K562 (cell line): ENCODE data around the gene IGF1R. TPM values are rescaled to one million over a fixed set of nuclear protein-coding genes. Genes with fewer than 3 reads are reported as not detected.

Experiments
- ATAC-seq: fragments of 200-7000 bp; cut with Tn5 transposase; 3 replicates; pipeline ENCODE4 v1.9.1; 2020; ENCODE audit warnings: moderate library complexity
- BruUV-seq: library from RNA; stranded (reverse); fragments of 400-500 nt; replicated peaks from 2 replicates; lab custom pipeline; 2021; lab: Mats Ljungman, UMichigan
- CTCF ChIA-PET: fragments of 300-600 bp; formaldehyde crosslinking; extraction: SDS; loops from one replicate; lab custom pipeline; 2021; ENCODE audit warnings: low intra/inter-chr PET ratio; lab: Yijun Ruan, JAX
- POLR2A ChIA-PET: fragments of 300-600, 350-650 bp; sonication (Branson Sonifier 250); formaldehyde crosslinking; extraction: SDS; loops from one replicate; lab custom pipeline; 2021; ENCODE audit warnings: antibody characterized with exemption, inconsistent platforms; lab: Yijun Ruan, JAX
- DNase-seq, 4 experiments: peaks; one replicate each; pipeline versions ENCODE4 v3.0.0 to v3.0.0-alpha.2; 2011 to 2018; ENCODE audit warnings: low spot score in 3 of 4, mixed read lengths in 3 of 4; ENCODE audit errors: extremely low read depth in 1 of 4
- FAIRE-seq: peaks from 2 replicates; lab custom pipeline; 2011; peaks lifted over from hg19 to GRCh38; lab: Jason Lieb, UNC
- H2AFZ ChIP-seq: 2 replicates; pipeline ENCODE4 v1.6.0; 2011; ENCODE audit warnings: low read depth, low read length, control low read depth, inconsistent platforms
- H3K27ac ChIP-seq: fragments of 200-600 bp; 3 replicates; pipeline ENCODE4 v1.8.0; 2011; ENCODE audit warnings: low read depth, mild to moderate bottlenecking, control low read depth, inconsistent platforms, low read length, moderate library complexity, mixed read lengths; ENCODE audit errors: extremely low read depth
- H3K27me3 ChIP-seq, 2 experiments: fragments of 300-600 bp in 1 of 2; 2 replicates in 1 of 2; 3 replicates in 1 of 2; pipeline versions ENCODE4 v1.6.0 to v1.8.0; 2011; ENCODE audit warnings: inconsistent platforms in 2 of 2, low read length in 2 of 2, mild to moderate bottlenecking in 1 of 2, mixed read lengths in 1 of 2, moderate library complexity in 1 of 2; ENCODE audit not compliant: control insufficient read depth in 2 of 2, insufficient read depth in 2 of 2
- H3K36me3 ChIP-seq: fragments of 300-600 bp; 3 replicates; pipeline ENCODE4 v1.8.0; 2011; ENCODE audit warnings: mild to moderate bottlenecking, low read length, inconsistent platforms; ENCODE audit not compliant: control insufficient read depth, insufficient read depth
- H3K4me1 ChIP-seq, 2 experiments: fragments of 200-600 bp in 1 of 2; replicated peaks in 1 of 2; 2 replicates in 1 of 2; 3 replicates in 1 of 2; pipeline versions ENCODE4 v1.5.1 to v1.8.0; 2011; ENCODE audit warnings: inconsistent platforms in 2 of 2, low read length in 2 of 2, mild to moderate bottlenecking in 1 of 2, mixed read lengths in 1 of 2, moderate library complexity in 1 of 2; ENCODE audit not compliant: control insufficient read depth in 2 of 2, insufficient read depth in 2 of 2
- H3K4me2 ChIP-seq: 2 replicates; pipeline ENCODE4 v1.6.1; 2011; ENCODE audit warnings: low read length, control low read depth, inconsistent platforms, mixed read lengths; ENCODE audit not compliant: insufficient read depth
- H3K4me3 ChIP-seq: fragments of 200-600 bp; sonication (generic), shearing (Covaris generic); 2 replicates; pipeline ENCODE4 v1.5.1; 2016; ENCODE audit warnings: control low read depth, inconsistent platforms
- H3K79me2 ChIP-seq: fragments of 200-600 bp; 3 replicates; pipeline ENCODE4 v1.8.0; 2011; ENCODE audit warnings: low read length, inconsistent platforms; ENCODE audit not compliant: control insufficient read depth, insufficient read depth
- H3K9ac ChIP-seq, 2 experiments: 2 replicates each; pipeline versions ENCODE4 v1.6.0 to v1.6.1; 2011; ENCODE audit warnings: low read depth in 2 of 2, low read length in 2 of 2, control low read depth in 1 of 2, inconsistent platforms in 1 of 2, mild to moderate bottlenecking in 1 of 2, mixed read lengths in 1 of 2; ENCODE audit not compliant: insufficient read depth in 1 of 2
- H3K9me1 ChIP-seq: one replicate; pipeline ENCODE4 v1.6.0; 2011; ENCODE audit warnings: inconsistent platforms, mild to moderate bottlenecking, low read length, moderate library complexity; ENCODE audit not compliant: control insufficient read depth, insufficient read depth
- H3K9me3 ChIP-seq: replicated peaks from 2 replicates; pipeline ENCODE4 v1.5.1; 2011; ENCODE audit warnings: low read depth, low read length, inconsistent platforms; ENCODE audit not compliant: control insufficient read depth, insufficient read depth
- H4K20me1 ChIP-seq: replicated peaks from 2 replicates; pipeline ENCODE4 v1.6.1; 2011; ENCODE audit warnings: low read length, inconsistent platforms, mixed read lengths; ENCODE audit not compliant: control insufficient read depth, insufficient read depth
- BDP1 ChIP-seq: IDR thresholded peaks from 3 replicates; pipeline ENCODE4 v1.6.1; 2011; ENCODE audit not compliant: insufficient read length, insufficient read depth
- CCNT2 ChIP-seq: IDR thresholded peaks from 2 replicates; pipeline ENCODE4 v1.6.1; 2011; ENCODE audit warnings: borderline replicate concordance, low read depth, mild to moderate bottlenecking, moderate library complexity, mixed read lengths, low read length; ENCODE audit not compliant: insufficient read length; ENCODE audit errors: extremely low read depth
- CHD7 ChIP-seq: fragments of 200-600 bp; sonication (generic); IDR thresholded peaks from one replicate; pipeline ENCODE4 v1.6.1; 2012; ENCODE audit warnings: mild to moderate bottlenecking, low read depth, low read length, inconsistent platforms
- FOXM1 ChIP-seq, 2 experiments: fragments of 450-650 bp in 1 of 2; sonication (generic) in 1 of 2; formaldehyde crosslinking in 1 of 2; IDR thresholded peaks; 2 replicates each; pipeline versions ENCODE4 v1.6.1 to v1.9.0; 2017 to 2022; ENCODE audit warnings: low read depth in 2 of 2, mild to moderate bottlenecking in 2 of 2, missing genetic modification reagents in 1 of 2, moderate library complexity in 1 of 2
- NRF1 ChIP-seq, 2 experiments: fragments of 450-650 bp; IDR thresholded peaks in 1 of 2; conservative IDR thresholded peaks in 1 of 2; 2 replicates each; pipeline ENCODE4 v1.6.1; 2014; ENCODE audit warnings: mild to moderate bottlenecking in 2 of 2
- SMAD2 ChIP-seq: fragments of 150-350 bp; IDR thresholded peaks from 2 replicates; pipeline ENCODE4 v1.6.1; 2014; ENCODE audit warnings: low read depth, mild to moderate bottlenecking, low read length
- TRIM28 ChIP-seq: fragments of 450-650 bp; IDR thresholded peaks from 2 replicates; pipeline ENCODE4 v1.6.1; 2017
- ZNF217 ChIP-seq: sonication (generic); formaldehyde crosslinking; IDR thresholded peaks from 2 replicates; pipeline ENCODE4 v1.8.0; 2022; ENCODE audit warnings: mild to moderate bottlenecking, missing genetic modification reagents
- WGBS: fragments of 100-300 bp; shearing (Covaris generic); methylation state at CpG from one replicate; pipeline ENCODE4 v1.1.6; 2016; ENCODE audit warnings: low coverage, mixed read lengths; ENCODE audit not compliant: insufficient coverage; ENCODE audit errors: missing lambda C conversion rate; 5-methylcytosine and 5-hydroxymethylcytosine counted together
- in situ Hi-C: fragments of 300-500 bp; cut with MboI; formaldehyde crosslinking; loops from 4 replicates; pipeline ENCODE4 v1.15.0; 2018; ENCODE audit warnings: inconsistent platforms, mixed read lengths
- intact Hi-C: fragments of 100-400 bp; cut with micrococcal nuclease; formaldehyde crosslinking; loops from 2 replicates; pipeline ENCODE4 v1.14.2; 2022
- polyA plus RNA-seq, 8 experiments: library from polyadenylated mRNA; depleted of rRNA in 4 of 8; stranded (reverse) in 5 of 8; unstranded in 3 of 8; fragments of >200 nt; fragmentation: Nextera tagmentation in 2 of 8; fragmentation: Illumina TruSeq in 1 of 8; extraction: Ambion mirVana in 2 of 8; extraction: Trizol in 1 of 8; gene quantifications; 2 replicates each; pipeline versions ENCODE4 v1.2.1 to v1.2.3, GENCODE V29; 2011 to 2014; ENCODE audit warnings: inconsistent platforms in 1 of 8, missing spikeins in 1 of 8
- total RNA-seq, 7 experiments: library from RNA; depleted of rRNA in 6 of 7; stranded (reverse); fragments of >200 nt in 6 of 7; fragmentation: Illumina TruSeq in 2 of 7; extraction: Trizol in 2 of 7; gene quantifications; 2 replicates each; pipeline versions ENCODE4 v1.2.1 to v1.2.3, GENCODE V29; 2011 to 2021; ENCODE audit warnings: low replicate concordance in 1 of 7

The IGF1R gene
- total and polyA plus RNA-seq, 9 of the 15 experiments (the other 6 are each of a cell fraction or from before 2014, with no cell fraction given) = 0.35 to 8.0 (median 1.6) TPM

DNA sequence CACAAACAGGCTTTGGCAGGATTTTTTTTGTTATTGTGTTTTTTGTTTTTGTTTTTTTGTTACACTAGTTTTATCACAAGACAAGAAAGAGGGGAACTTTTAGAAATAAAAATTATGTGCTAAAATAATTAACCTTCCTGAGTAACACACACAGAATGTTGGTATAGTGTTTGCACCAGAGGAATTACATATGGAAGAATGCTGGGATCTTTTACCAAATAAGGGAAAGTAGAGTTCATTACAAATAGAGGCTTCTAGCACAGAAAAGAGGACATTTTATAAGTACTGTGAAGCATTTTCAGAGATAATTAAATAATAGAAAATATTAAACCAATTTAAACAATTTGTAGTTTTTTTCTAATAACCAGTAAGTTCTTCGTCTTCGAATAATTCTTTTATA lies 116.0 kb downstream of the IGF1R start:
- intact Hi-C loops = no loop called here
- ChIA-PET CTCF (no interaction called here), POLR2A (no interaction called here)
- no peak overlapping the region for H3K4me3 ChIP-seq
- H4K20me1 ChIP-seq = peaks cover 16% of the 10 kb centered on the region
- H3K27me3 ChIP-seq = peaks cover 15 to 23% of the 10 kb centered on the region in 2 experiments
- no TSS peak for BruUV-seq
- in situ Hi-C loops = no loop called here
- no peaks in the 10 kb centered on the region for H3K36me3 ChIP-seq
- ATAC-seq (no peak), FAIRE-seq (no peak), DNase-seq (no peak)
- no peaks in the 10 kb centered on the region for H3K79me2 ChIP-seq
- WGBS = 3% methylated on average over 2 of the region's 2 CpGs
- no peak overlapping the region for H2AFZ ChIP-seq
- H3K27ac ChIP-seq = no peak overlapping the region
- no peaks in the 10 kb centered on the region for H3K4me1 ChIP-seq
- H3K9me3 ChIP-seq = no peaks in the 10 kb centered on the region
- no peaks in the 10 kb centered on the region for H3K9me1 ChIP-seq
- H3K4me2 ChIP-seq = no peak overlapping the region
- no peak for TF ChIP-seq FOXM1 (IDR thresholded peaks at IDR 0.05; ENCODE audit: low read depth)
- TF ChIP-seq FOXM1 (CRISPR knock-in tag; IDR thresholded peaks at IDR 0.05; ENCODE audit: low read depth) = no peak
- TF ChIP-seq BDP1 = no peak
- TF ChIP-seq ZNF217 = no peak
- TF ChIP-seq CHD7 = no peak
- TF ChIP-seq CCNT2 = no peak
- no peak for TF ChIP-seq SMAD2
- no peak for TF ChIP-seq TRIM28
- TF ChIP-seq NRF1 (conservative IDR thresholded peaks at IDR 0.05 in 1 of 2, IDR thresholded peaks at IDR 0.05 in 1 of 2) = no peak
- no peak overlapping the region for H3K9ac ChIP-seq
